Measurements from ENCODE around the gene KEL.

KEL gene

GRCh38 chr7:142918901-142919300 is 43.3 kb downstream of the KEL start:
- TF ChIP-seq CTCF (IDR thresholded peaks at IDR 0.05; ENCODE audit: insufficient read depth, low read length, poor library complexity, severe bottlenecking) (no peak), EZH2phosphoT487 (conservative IDR thresholded peaks at IDR 0.05; ENCODE audit: low read length) (no peak)
- Histone ChIP-seq H4K20me1 (ENCODE audit: low read depth, low read length) (no peaks in the 10 kb centered on the region), H3K9me2 (replicated peaks; ENCODE audit: insufficient read depth, low read length) (no peaks in the 10 kb centered on the region)

DNA sequence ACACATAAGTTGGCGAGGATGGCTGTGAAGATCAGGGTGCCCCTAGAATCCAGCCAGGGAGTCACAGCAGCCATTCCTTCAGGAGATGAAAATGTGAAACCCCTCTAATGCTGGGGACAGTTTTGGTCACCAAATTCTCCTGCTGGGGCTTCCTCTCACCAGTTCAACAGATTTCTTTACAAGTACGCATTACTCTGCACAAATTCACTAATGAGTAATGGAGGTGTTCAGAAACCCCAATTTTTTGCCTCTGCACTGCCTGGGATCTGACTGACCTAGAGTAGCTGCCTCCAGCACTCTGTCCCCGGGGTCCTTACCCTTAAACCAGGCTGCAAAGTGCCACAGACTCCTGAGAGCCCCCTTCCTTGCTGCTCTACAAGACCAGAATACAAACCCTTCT is 44.7 kb downstream of the KEL start:
- no peak for TF ChIP-seq CTCF (IDR thresholded peaks at IDR 0.05; ENCODE audit: insufficient read depth, low read length, poor library complexity, severe bottlenecking)
- TF ChIP-seq EZH2phosphoT487 (conservative IDR thresholded peaks at IDR 0.05; ENCODE audit: low read length) = no peak
- Histone ChIP-seq H3K9me2 (replicated peaks; ENCODE audit: insufficient read depth, low read length) (no peaks in the 10 kb centered on the region), H3K9ac (ENCODE audit: low read length) (no peak overlapping the region), H3K79me2 (ENCODE audit: insufficient read depth, low read length) (no peaks in the 10 kb centered on the region), H3K4me2 (ENCODE audit: low read depth, low read length, poor library complexity, severe bottlenecking) (no peak overlapping the region), H3K27me3 (ENCODE audit: low read length) (no peaks in the 10 kb centered on the region), H3K36me3 (ENCODE audit: low read length) (no peaks in the 10 kb centered on the region), H2AFZ (ENCODE audit: low read depth, low read length, severe bottlenecking) (no peak overlapping the region), H3K4me3 (ENCODE audit: insufficient read depth, low read length, poor library complexity, severe bottlenecking) (no peak overlapping the region), H4K20me1 (ENCODE audit: low read depth, low read length) (no peaks in the 10 kb centered on the region), H3K27ac (ENCODE audit: low read depth, low read length) (no peak overlapping the region), H3K9me3 (ENCODE audit: insufficient read depth, low read length) (no peaks in the 10 kb centered on the region), H3F3A (ENCODE audit: insufficient read depth) (no peaks in the 10 kb centered on the region)

More at GRCh38 chr7:142918901-142919300, 43.3 kb downstream of the KEL start:
- Histone ChIP-seq H3K4me2 (ENCODE audit: low read depth, low read length, poor library complexity, severe bottlenecking) (no peak overlapping the region), H3K36me3 (ENCODE audit: low read length) (no peaks in the 10 kb centered on the region), H3K4me3 (ENCODE audit: insufficient read depth, low read length, poor library complexity, severe bottlenecking) (no peak overlapping the region), H3F3A (ENCODE audit: insufficient read depth) (no peaks in the 10 kb centered on the region), H3K27ac (ENCODE audit: low read depth, low read length) (no peak overlapping the region), H2AFZ (ENCODE audit: low read depth, low read length, severe bottlenecking) (no peak overlapping the region), H3K9me3 (ENCODE audit: insufficient read depth, low read length) (no peaks in the 10 kb centered on the region), H3K9ac (ENCODE audit: low read length) (no peak overlapping the region), H3K27me3 (ENCODE audit: low read length) (no peaks in the 10 kb centered on the region), H3K79me2 (ENCODE audit: insufficient read depth, low read length) (no peaks in the 10 kb centered on the region)

GRCh38 chr7:142916508-142916907 is 45.7 kb downstream of the KEL start:
- H4K20me1 ChIP-seq (ENCODE audit: low read depth, low read length) = no peaks in the 10 kb centered on the region
- no peak overlapping the region for H3K4me3 ChIP-seq (ENCODE audit: insufficient read depth, low read length, poor library complexity, severe bottlenecking)
- H3K9me3 ChIP-seq (ENCODE audit: insufficient read depth, low read length) = no peaks in the 10 kb centered on the region
- H3K79me2 ChIP-seq (ENCODE audit: insufficient read depth, low read length) = no peaks in the 10 kb centered on the region
- no peak for TF ChIP-seq EZH2phosphoT487 (conservative IDR thresholded peaks at IDR 0.05; ENCODE audit: low read length)
- no peak for TF ChIP-seq CTCF (IDR thresholded peaks at IDR 0.05; ENCODE audit: insufficient read depth, low read length, poor library complexity, severe bottlenecking)
- no peak overlapping the region for H3K4me2 ChIP-seq (ENCODE audit: low read depth, low read length, poor library complexity, severe bottlenecking)
- H3K27ac ChIP-seq (ENCODE audit: low read depth, low read length) = no peak overlapping the region
- H3K9me2 ChIP-seq (replicated peaks; ENCODE audit: insufficient read depth, low read length) = no peaks in the 10 kb centered on the region
- no peaks in the 10 kb centered on the region for H3F3A ChIP-seq (ENCODE audit: insufficient read depth)
- H3K27me3 ChIP-seq (ENCODE audit: low read length) = no peaks in the 10 kb centered on the region
- H3K36me3 ChIP-seq (ENCODE audit: low read length) = no peaks in the 10 kb centered on the region
- no peak overlapping the region for H3K9ac ChIP-seq (ENCODE audit: low read length)
- H2AFZ ChIP-seq (ENCODE audit: low read depth, low read length, severe bottlenecking) = no peak overlapping the region
